ENCODE results near the gene A3GALT2.

DNA sequence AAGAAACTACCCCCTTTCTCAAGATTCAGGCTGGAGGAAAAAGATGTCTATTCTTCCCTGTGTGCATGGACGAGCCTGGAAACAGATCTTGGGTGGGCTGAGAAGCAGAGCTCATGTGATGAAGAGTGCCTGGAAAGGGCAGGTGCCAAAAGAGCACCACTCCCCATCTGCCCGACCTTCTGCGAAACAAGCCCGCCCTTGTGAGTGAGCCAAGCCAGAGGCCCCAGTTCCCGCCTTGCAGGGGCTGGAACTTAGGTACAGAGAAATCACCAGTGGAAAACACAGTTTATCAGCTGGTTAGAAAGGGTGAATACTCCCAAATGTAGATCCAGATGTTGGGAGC is 26.7 kb upstream of the A3GALT2 start:
- TF ChIP-seq, protein P1, sequence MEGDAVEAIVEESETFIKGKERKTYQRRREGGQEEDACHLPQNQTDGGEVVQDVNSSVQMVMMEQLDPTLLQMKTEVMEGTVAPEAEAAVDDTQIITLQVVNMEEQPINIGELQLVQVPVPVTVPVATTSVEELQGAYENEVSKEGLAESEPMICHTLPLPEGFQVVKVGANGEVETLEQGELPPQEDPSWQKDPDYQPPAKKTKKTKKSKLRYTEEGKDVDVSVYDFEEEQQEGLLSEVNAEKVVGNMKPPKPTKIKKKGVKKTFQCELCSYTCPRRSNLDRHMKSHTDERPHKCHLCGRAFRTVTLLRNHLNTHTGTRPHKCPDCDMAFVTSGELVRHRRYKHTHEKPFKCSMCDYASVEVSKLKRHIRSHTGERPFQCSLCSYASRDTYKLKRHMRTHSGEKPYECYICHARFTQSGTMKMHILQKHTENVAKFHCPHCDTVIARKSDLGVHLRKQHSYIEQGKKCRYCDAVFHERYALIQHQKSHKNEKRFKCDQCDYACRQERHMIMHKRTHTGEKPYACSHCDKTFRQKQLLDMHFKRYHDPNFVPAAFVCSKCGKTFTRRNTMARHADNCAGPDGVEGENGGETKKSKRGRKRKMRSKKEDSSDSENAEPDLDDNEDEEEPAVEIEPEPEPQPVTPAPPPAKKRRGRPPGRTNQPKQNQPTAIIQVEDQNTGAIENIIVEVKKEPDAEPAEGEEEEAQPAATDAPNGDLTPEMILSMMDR (IDR thresholded peaks at IDR 0.05): no peak
- TF ChIP-seq RCOR1 (IDR thresholded peaks at IDR 0.05; ENCODE audit: low read length) (no peak), ELF1 (IDR thresholded peaks at IDR 0.05) (no peak)

All from SK-N-SH (cell line).